GM12891 (cell line): ENCODE results near the gene STXBP6.

Experiments
- POLR2A ChIP-seq: IDR thresholded peaks from 2 replicates; pipeline ENCODE4 v1.6.1; 2011; ENCODE audit warnings: low read depth, low read length, control low read depth
- POLR2AphosphoS5 ChIP-seq: IDR thresholded peaks from 2 replicates; pipeline ENCODE4 v1.6.1; 2011; ENCODE audit warnings: low read depth, low read length, control low read depth
- SPI1 ChIP-seq: IDR thresholded peaks from 2 replicates; pipeline ENCODE4 v1.6.1; 2011; ENCODE audit warnings: low read depth, low read length, control low read depth
- TAF1 ChIP-seq: IDR thresholded peaks from 2 replicates; pipeline ENCODE4 v1.6.1; 2011; ENCODE audit warnings: low read depth, low read length, control low read depth

GRCh38 chr14:25069879-25070278, 19.9 kb upstream of the STXBP6 start:
- TF ChIP-seq POLR2AphosphoS5 (no peak), POLR2A (no peak), TAF1 (no peak), SPI1 (no peak)
